NT2/D1 (cell line): ENCODE measurements around the gene XIRP1.

Experiments
- SUZ12 ChIP-seq: IDR thresholded peaks from 2 replicates; pipeline ENCODE4 v1.6.1; 2011; ENCODE audit not compliant: insufficient read length, insufficient read depth; ENCODE audit errors: extremely low read depth
- YY1 ChIP-seq: IDR thresholded peaks from 2 replicates; pipeline ENCODE4 v1.6.1; 2011; ENCODE audit not compliant: insufficient read length, insufficient read depth
- ZNF274 ChIP-seq: IDR thresholded peaks from 2 replicates; pipeline ENCODE4 v1.6.1; 2011; ENCODE audit warnings: mild to moderate bottlenecking, low read depth, low read length

- no peak for TF ChIP-seq YY1
- no peak for TF ChIP-seq SUZ12
- TF ChIP-seq ZNF274 = no peak
Measured at GRCh38 chr3:39205919-39206516, 13.6 kb upstream of the XIRP1 start.
